ENCODE results near the gene MED23.

Gene MED23

GRCh38 chr6:131627724-131628682 is at the start of gene MED23:
TSS of gene MED23 (minus strand) at chr6:131628242. CDS start at chr6:131628049, 193 bp downstream.
- DNase-seq (ENCODE audit: low spot score): peak; percentile 92

- no peak for DNase-seq (ENCODE audit: low spot score)
Observed at GRCh38 chr6:131673184-131673583, 45.1 kb upstream of the MED23 start.

- DNase-seq (ENCODE audit: low spot score): no peak
Observed at GRCh38 chr6:131669891-131670290, 41.8 kb upstream of the MED23 start.

GRCh38 chr6:131663578-131664165 is 35.6 kb upstream of the MED23 start:
- DNase-seq (ENCODE audit: low spot score): no peak

GRCh38 chr6:131660195-131660594 is 32.2 kb upstream of the MED23 start:
- DNase-seq (ENCODE audit: low spot score): no peak

GRCh38 chr6:131658287-131658686 is 30.2 kb upstream of the MED23 start:
- no peak for DNase-seq (ENCODE audit: low spot score)

GRCh38 chr6:131657630-131658111 is 29.6 kb upstream of the MED23 start:
- no peak for DNase-seq (ENCODE audit: low spot score)

- no peak for DNase-seq (ENCODE audit: low spot score)
Observed at GRCh38 chr6:131657222-131657621, 29.2 kb upstream of the MED23 start.

GRCh38 chr6:131656667-131657066 is 28.6 kb upstream of the MED23 start:
- no peak for DNase-seq (ENCODE audit: low spot score)

GRCh38 chr6:131655951-131656350 is 27.9 kb upstream of the MED23 start:
- DNase-seq (ENCODE audit: low spot score): no peak

- DNase-seq (ENCODE audit: low spot score): no peak
Observed at GRCh38 chr6:131655387-131655786, 27.3 kb upstream of the MED23 start.

- DNase-seq (ENCODE audit: low spot score): no peak
Observed at GRCh38 chr6:131654326-131654725, 26.3 kb upstream of the MED23 start.

GRCh38 chr6:131652472-131652871 is 24.4 kb upstream of the MED23 start:
- DNase-seq (ENCODE audit: low spot score): no peak

GRCh38 chr6:131651782-131652181 is 23.7 kb upstream of the MED23 start:
- no peak for DNase-seq (ENCODE audit: low spot score)

- no peak for DNase-seq (ENCODE audit: low spot score)
Observed at GRCh38 chr6:131646249-131646670, 18.2 kb upstream of the MED23 start.

GRCh38 chr6:131645846-131646245 is 17.8 kb upstream of the MED23 start:
- no peak for DNase-seq (ENCODE audit: low spot score)

- DNase-seq (ENCODE audit: low spot score): no peak
Observed at GRCh38 chr6:131644921-131645320, 16.9 kb upstream of the MED23 start.

- DNase-seq (ENCODE audit: low spot score): no peak
Observed at GRCh38 chr6:131643855-131644460, 15.9 kb upstream of the MED23 start.

- peak; percentile 26 for DNase-seq (ENCODE audit: low spot score)
Observed at GRCh38 chr6:131642987-131643611, 15.1 kb upstream of the MED23 start.

GRCh38 chr6:131642565-131642964 is 14.5 kb upstream of the MED23 start:
- DNase-seq (ENCODE audit: low spot score): no peak

- DNase-seq (ENCODE audit: low spot score): no peak
Observed at GRCh38 chr6:131641554-131641953, 13.5 kb upstream of the MED23 start.

GRCh38 chr6:131640576-131640975 is 12.5 kb upstream of the MED23 start:
- DNase-seq (ENCODE audit: low spot score): no peak

Measured in putamen (tissue), 1 donor.